WTC11 (cell line): ENCODE data around the gene SBSN. TPM values are rescaled to one million over a fixed set of nuclear protein-coding genes. Genes with fewer than 3 reads are reported as not detected.

Experiments used
- ATAC-seq: fragments of 200-7000 bp; cut with Tn5 transposase; 2 replicates; pipeline ENCODE4 v1.10.0; 2021; ENCODE audit warnings: mild to moderate bottlenecking, moderate library complexity
- CTCF ChIA-PET: fragments of 300-600 bp; sonication (Branson Sonifier 250); formaldehyde crosslinking; loops from one replicate; lab custom pipeline; 2021; ENCODE audit warnings: antibody characterized with exemption; lab: Charles Lee
- POLR2A ChIA-PET: fragments of 350-600 bp; sonication (Branson Sonifier 250); formaldehyde crosslinking; loops from one replicate; lab custom pipeline; 2021; ENCODE audit warnings: antibody characterized with exemption; lab: Charles Lee
- DNase-seq: peaks from one replicate; pipeline ENCODE4 v3.0.0; 2021; ENCODE audit warnings: low spot score
- H3K27ac Mint-ChIP-seq: 2 replicates; pipeline ENCODE4 v1.8.0; 2021; ENCODE audit warnings: mixed read lengths
- H3K27me3 Mint-ChIP-seq: 2 replicates; pipeline ENCODE4 v1.8.0; 2021; ENCODE audit warnings: low read depth, mild to moderate bottlenecking, moderate library complexity, mixed read lengths
- H3K36me3 Mint-ChIP-seq: 2 replicates; pipeline ENCODE4 v1.8.0; 2021; ENCODE audit warnings: mixed read lengths
- H3K4me1 Mint-ChIP-seq: 2 replicates; pipeline ENCODE4 v1.8.0; 2022; ENCODE audit warnings: mixed read lengths
- H3K4me3 Mint-ChIP-seq: 2 replicates; pipeline ENCODE4 v1.8.0; 2021; ENCODE audit warnings: mild to moderate bottlenecking, moderate library complexity, mixed read lengths
- H3K9me3 Mint-ChIP-seq: 2 replicates; pipeline ENCODE4 v1.8.0; 2021; ENCODE audit warnings: mixed read lengths
- ATF1 ChIP-seq: sonication (generic); formaldehyde crosslinking; IDR thresholded peaks from 2 replicates; pipeline ENCODE4 v1.8.1; 2023; ENCODE audit warnings: mild to moderate bottlenecking, moderate library complexity, missing genetic modification reagents
- EMX1 ChIP-seq: fragments of 250-450 bp; sonication (Bioruptor Pico); IDR thresholded peaks from 2 replicates; pipeline ENCODE4 v1.8.0; 2021; ENCODE audit warnings: mild to moderate bottlenecking
- GABPB1 ChIP-seq: sonication (generic); formaldehyde crosslinking; IDR thresholded peaks from 2 replicates; pipeline ENCODE4 v1.8.1; 2023; ENCODE audit warnings: mild to moderate bottlenecking, missing genetic modification reagents
- IRF2 ChIP-seq: sonication (generic); formaldehyde crosslinking; IDR thresholded peaks from 2 replicates; pipeline ENCODE4 v1.8.0; 2022; ENCODE audit warnings: low read depth, missing genetic modification reagents, borderline replicate concordance
- NR3C1 ChIP-seq: sonication (generic); formaldehyde crosslinking; conservative IDR thresholded peaks from 2 replicates; pipeline ENCODE4 v1.8.1; 2023; ENCODE audit warnings: low read depth, mild to moderate bottlenecking, missing genetic modification reagents
- TCF7 ChIP-seq: sonication (generic); formaldehyde crosslinking; IDR thresholded peaks from 2 replicates; pipeline ENCODE4 v1.8.0; 2022; ENCODE audit warnings: mild to moderate bottlenecking, low read depth, missing genetic modification reagents, moderate library complexity
- total RNA-seq: library from RNA; stranded (reverse); gene quantifications from 3 replicates; pipeline ENCODE4 v1.2.3, GENCODE V29; 2021

SBSN gene
- total RNA-seq, 1 experiment from 2014 or later, result 0.15 TPM

- CTCF ChIA-PET, result interaction anchor here (0.6 to 1.7 kb wide), 3 partner anchors 19 to 121 kb away, joined by 3 to 11 read pairs (median 4); no protein-coding TSS in a partner anchor
- peaks cover 2% of the 10 kb centered on the region; the same call in 1 of the 2 replicates for H3K27me3 Mint-ChIP-seq
These were observed 54.0 kb downstream of the SBSN start for GRCh38 chr19:35474104-35474503.

More at GRCh38 chr19:35474104-35474503, 54.0 kb downstream of the SBSN start:
- POLR2A ChIA-PET, result no interaction called here
- TF ChIP-seq EMX1, result no peak
- no peak for TF ChIP-seq ATF1 (CRISPR knock-in tag)
- TF ChIP-seq GABPB1 (CRISPR knock-in tag), result no peak
- TF ChIP-seq IRF2 (CRISPR knock-in tag), result no peak
- TF ChIP-seq TCF7 (CRISPR knock-in tag), result no peak
- no peak for TF ChIP-seq NR3C1 (CRISPR knock-in tag)
- Mint-ChIP-seq H3K4me1 (peaks cover 13% of the 10 kb centered on the region), H3K9me3 (no peaks in the 10 kb centered on the region), H3K36me3 (no peaks in the 10 kb centered on the region), H3K27ac (no peak overlapping the region), H3K4me3 (no peak overlapping the region)
- ATAC-seq (no peak), DNase-seq (no peak)

Other genes with a start within 250 kb of the SBSN start
- gene HAMP, start 245.8 kb downstream of the SBSN start, total RNA-seq, result 0.11 to 0.22 TPM (median 0.14 TPM) in 3 replicates
- 0.23 to 0.53 TPM (median 0.46 TPM) in 3 replicates for gene MAG, start 236.2 kb downstream of the SBSN start, total RNA-seq
- gene CD22, start 199.1 kb downstream of the SBSN start, total RNA-seq, result 0.28 to 1.1 TPM (median 0.55 TPM) in 3 replicates
- 0.07 TPM in 1 of 3 replicates, not detected in the others for gene FFAR1, start 180.4 kb downstream of the SBSN start, total RNA-seq
- not detected in 3 replicates for gene FFAR3, start 169.9 kb downstream of the SBSN start, total RNA-seq
- gene GPR42, start 157.2 kb downstream of the SBSN start, total RNA-seq, result not detected in 3 replicates
- gene FFAR2, start 80.1 kb downstream of the SBSN start, total RNA-seq, result not detected in 3 replicates
- gene KRTDAP, start 37.8 kb downstream of the SBSN start, total RNA-seq, result 1.3 to 3.2 TPM (median 1.7 TPM) in 3 replicates
- 284 to 302 TPM (median 285 TPM) in 3 replicates for gene DMKN, start 14.7 kb downstream of the SBSN start, total RNA-seq
- 0.20 to 0.30 TPM in 2 of 3 replicates, not detected in the other for gene GAPDHS, start 5.1 kb upstream of the SBSN start, total RNA-seq
- 132 to 135 TPM (median 132 TPM) in 3 replicates for gene TMEM147, start 17.3 kb upstream of the SBSN start, total RNA-seq
- gene ATP4A, start 35.3 kb upstream of the SBSN start, total RNA-seq, result 0.59 to 1.2 TPM (median 1.1 TPM) in 3 replicates
- gene PMIS2, start 57.9 kb upstream of the SBSN start, total RNA-seq, result not detected in 3 replicates
- gene HAUS5, start 84.4 kb upstream of the SBSN start, total RNA-seq, result 23.5 to 25.4 TPM (median 24.4 TPM) in 3 replicates
- 84.7 to 94.9 TPM (median 88.6 TPM) in 3 replicates for gene RBM42, start 100.7 kb upstream of the SBSN start, total RNA-seq
- 1.4 to 1.9 TPM (median 1.7 TPM) in 3 replicates for gene ETV2, start 113.4 kb upstream of the SBSN start, total RNA-seq
- 523 to 536 TPM (median 526 TPM) in 3 replicates for gene COX6B1, start 120.0 kb upstream of the SBSN start, total RNA-seq
- 1.6 to 3.0 TPM (median 2.7 TPM) in 3 replicates for gene UPK1A, start 138.2 kb upstream of the SBSN start, total RNA-seq
- 0.11 to 0.34 TPM (median 0.18 TPM) in 3 replicates for gene ZBTB32, start 176.2 kb upstream of the SBSN start, total RNA-seq
- gene KMT2B, start 189.7 kb upstream of the SBSN start, total RNA-seq, result 53.6 to 66.6 TPM (median 58.1 TPM) in 3 replicates
- gene IGFLR1, start 214.1 kb upstream of the SBSN start, total RNA-seq, result 9.9 to 12.7 TPM (median 12.3 TPM) in 3 replicates
- gene U2AF1L4, start 217.1 kb upstream of the SBSN start, total RNA-seq, result 19.7 to 20.9 TPM (median 20.8 TPM) in 3 replicates
- 80.3 to 85.3 TPM (median 84.0 TPM) in 3 replicates for gene PSENEN, start 217.3 kb upstream of the SBSN start, total RNA-seq
- gene LIN37, start 220.3 kb upstream of the SBSN start, total RNA-seq, result 4.7 to 6.4 TPM (median 5.6 TPM) in 3 replicates
- gene HSPB6, start 228.7 kb upstream of the SBSN start, total RNA-seq, result 1.4 to 2.5 TPM (median 1.7 TPM) in 3 replicates
- gene PROSER3, start 229.9 kb upstream of the SBSN start, total RNA-seq, result 32.9 to 36.7 TPM (median 36.2 TPM) in 3 replicates
- gene ARHGAP33, start 247.3 kb upstream of the SBSN start, total RNA-seq, result 36.8 to 43.9 TPM (median 39.8 TPM) in 3 replicates